ENCODE measurements around the gene MYCBP2. TPM values are rescaled to one million over a fixed set of nuclear protein-coding genes. Genes with fewer than 3 reads are reported as not detected.

MYCBP2 gene
- total RNA-seq, 1 experiment from 2014 or later: 22.0 TPM

- intact Hi-C loops (cut with micrococcal nuclease; ENCODE audit: unreplicated experiment): no loop called here
- DNase-seq: no peak
- BruUV-seq (replicated peaks): no TSS peak
- Mint-ChIP-seq H3K36me3 (ENCODE audit: insufficient read depth, unreplicated experiment) (no peaks in the 10 kb centered on the region), H3K9me3 (ENCODE audit: low read depth, unreplicated experiment) (no peaks in the 10 kb centered on the region), H3K27ac (ENCODE audit: unreplicated experiment) (no peak overlapping the region), H3K4me3 (ENCODE audit: low read depth, unreplicated experiment) (no peak overlapping the region), H3K4me1 (ENCODE audit: low read depth, unreplicated experiment) (no peaks in the 10 kb centered on the region), H3K27me3 (ENCODE audit: unreplicated experiment) (no peaks in the 10 kb centered on the region)
- no peak for TF ChIP-seq CTCF (IDR thresholded peaks at IDR 0.05; ENCODE audit: unreplicated experiment)
- CTCF ChIA-PET: interaction anchor here (0.7 kb wide), 1 partner anchor 198 kb away, joined by 5 read pairs; no protein-coding TSS in a partner anchor
These were observed 326.4 kb downstream of the MYCBP2 start for GRCh38 chr13:77000475-77000874.

Other genes starting within 250 kb of the MYCBP2 start
- gene SCEL, start 208.6 kb upstream of the MYCBP2 start, total RNA-seq (2022): 5.2 and 8.0 TPM in 2 replicates

Data from Calu3 (cell line).